Panc1 (cell line): ENCODE measurements around the gene WBP1L. TPM values are rescaled to one million over a fixed set of nuclear protein-coding genes. Genes with fewer than 3 reads are reported as not detected.
"Not testable (repeated sequence)": the region's sequence is repeated elsewhere in the genome, so short reads cannot be mapped to it uniquely, and the experiment has no call there.

Experiments used
- ATAC-seq: fragments of 200-7000 bp; cut with Tn5 transposase; 2 replicates; pipeline ENCODE4 v1.9.1; 2020; ENCODE audit warnings: mild to moderate bottlenecking, moderate library complexity
- BruUV-seq: library from RNA; stranded (reverse); fragments of 400-500 nt; replicated peaks from 2 replicates; lab custom pipeline; 2021; lab: Mats Ljungman, UMichigan
- CTCF ChIA-PET: fragments of 300-600 bp; sonication (Branson Sonifier 250); formaldehyde crosslinking; loops from one replicate; lab custom pipeline; 2022; ENCODE audit warnings: antibody characterized with exemption; lab: Charles Lee
- POLR2A ChIA-PET: fragments of 300-600 bp; sonication (Branson Sonifier 250); formaldehyde crosslinking; loops from one replicate; lab custom pipeline; 2022; ENCODE audit warnings: antibody characterized with exemption; lab: Charles Lee
- DNase-seq: peaks from one replicate; pipeline ENCODE4 v3.0.0-alpha.2; 2010; ENCODE audit warnings: low read depth, low spot score
- H3K27ac ChIP-seq: 2 replicates; pipeline ENCODE4 v1.5.1; 2011; ENCODE audit warnings: mild to moderate bottlenecking, low read length, inconsistent platforms
- H3K27me3 ChIP-seq: fragments of 200-500 bp; sonication (Bioruptor generic); 2 replicates; pipeline ENCODE4 v1.6.0; 2014; ENCODE audit warnings: low read length, inconsistent platforms; ENCODE audit not compliant: control insufficient read depth, insufficient read depth
- H3K36me3 ChIP-seq: fragments of 200-500 bp; sonication (Bioruptor generic); 2 replicates; pipeline ENCODE4 v1.5.1; 2014; ENCODE audit warnings: inconsistent platforms, mild to moderate bottlenecking, low read length, moderate library complexity; ENCODE audit not compliant: control insufficient read depth, insufficient read depth
- H3K4me1 ChIP-seq: 2 replicates; pipeline ENCODE4 v1.5.1; 2011; ENCODE audit warnings: inconsistent platforms, mild to moderate bottlenecking, low read length, moderate library complexity; ENCODE audit not compliant: control insufficient read depth, insufficient read depth
- H3K4me3 ChIP-seq, 2 experiments: 2 replicates each; pipeline ENCODE4 v1.5.1; 2011 to 2012; ENCODE audit warnings: low read depth in 2 of 2, low read length in 2 of 2, mild to moderate bottlenecking in 2 of 2, inconsistent platforms in 1 of 2, moderate library complexity in 1 of 2
- H3K9me3 ChIP-seq: fragments of 200-500 bp; sonication (Bioruptor generic); 2 replicates; pipeline ENCODE4 v1.5.1; 2014; ENCODE audit warnings: low read depth, mild to moderate bottlenecking, inconsistent platforms, low read length, moderate library complexity; ENCODE audit not compliant: control insufficient read depth, insufficient read depth
- POLR2AphosphoS5 ChIP-seq: IDR thresholded peaks from 2 replicates; pipeline ENCODE4 v1.6.1; 2012; ENCODE audit warnings: mild to moderate bottlenecking, low read depth, low read length, moderate library complexity
- SIN3A ChIP-seq: IDR thresholded peaks from 2 replicates; pipeline ENCODE4 v1.6.1; 2012; ENCODE audit warnings: low read depth, mild to moderate bottlenecking, low read length, moderate library complexity, borderline replicate concordance; ENCODE audit not compliant: insufficient read depth
- TCF7L2 ChIP-seq: IDR thresholded peaks from 2 replicates; pipeline ENCODE4 v1.6.1; 2011; ENCODE audit warnings: mild to moderate bottlenecking, low read depth, low read length, inconsistent platforms
- in situ Hi-C: cut with HindIII; loops from 2 replicates; pipeline ENCODE4 v1.10.0; 2016; ENCODE audit warnings: low sequenced_read_pairs, low pct_unique_long_range_greater_than_20kb
- intact Hi-C: fragments of 100-400 bp; cut with micrococcal nuclease; formaldehyde crosslinking; loops from one replicate; pipeline ENCODE4 v1.10.0; 2022; ENCODE audit not compliant: unreplicated experiment
- total RNA-seq: library from RNA; stranded (reverse); gene quantifications from one replicate; pipeline ENCODE4 v1.2.1, GENCODE V29; 2021; ENCODE audit not compliant: unreplicated experiment
- TF ChIP-seq, protein P1 (sequence below), 2 experiments: IDR thresholded peaks; 2 replicates each; pipeline ENCODE4 v1.6.1; 2011 to 2012; ENCODE audit warnings: low read depth in 2 of 2, control low read depth in 1 of 2, low read length in 1 of 2, mild to moderate bottlenecking in 1 of 2, moderate library complexity in 1 of 2; ENCODE audit not compliant: insufficient read depth in 1 of 2
- TF ChIP-seq, protein P2 (sequence below): fragments of 450-650 bp; IDR thresholded peaks from 2 replicates; pipeline ENCODE4 v1.5.1; 2017; ENCODE audit warnings: mild to moderate bottlenecking

Gene WBP1L
- total RNA-seq, 1 experiment from 2014 or later: 91.3 TPM

DNA sequence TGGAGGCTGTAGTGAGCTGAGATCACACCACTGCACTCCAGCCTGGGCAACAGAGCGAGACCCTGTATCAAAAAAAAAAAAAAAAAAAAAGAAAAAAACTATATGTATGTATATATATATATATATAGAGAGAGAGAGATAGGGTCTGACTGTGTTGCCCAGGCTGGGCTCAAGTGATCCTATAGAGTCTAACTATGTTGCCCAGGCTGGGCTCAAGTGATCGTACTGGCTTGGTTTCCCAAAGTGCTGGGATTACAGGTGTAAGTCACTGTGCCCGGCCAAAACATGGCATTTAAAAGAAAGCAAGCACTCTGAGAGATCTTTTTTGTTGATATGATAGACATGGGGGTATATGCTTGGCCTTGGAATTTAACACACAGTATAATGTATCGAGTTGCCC is 73.4 kb downstream of the WBP1L start:
- no peaks in the 10 kb centered on the region for H3K9me3 ChIP-seq
- H3K36me3 ChIP-seq: peaks cover 4% of the 10 kb centered on the region; the same call in 1 of the 2 replicates
- ATAC-seq: no peak
- in situ Hi-C loops: no loop called here
- H3K27ac ChIP-seq: no peak overlapping the region
- ChIA-PET POLR2A (interaction anchor here (0.6 to 0.7 kb wide), 3 partner anchors 15 to 89 kb away, joined by 8 to 9 read pairs (median 9); no protein-coding TSS in a partner anchor), CTCF (no interaction called here)
- no peak overlapping the region for H3K4me3 ChIP-seq
- intact Hi-C loops: no loop called here
- no peaks in the 10 kb centered on the region for H3K27me3 ChIP-seq
- TF ChIP-seq, protein P1, sequence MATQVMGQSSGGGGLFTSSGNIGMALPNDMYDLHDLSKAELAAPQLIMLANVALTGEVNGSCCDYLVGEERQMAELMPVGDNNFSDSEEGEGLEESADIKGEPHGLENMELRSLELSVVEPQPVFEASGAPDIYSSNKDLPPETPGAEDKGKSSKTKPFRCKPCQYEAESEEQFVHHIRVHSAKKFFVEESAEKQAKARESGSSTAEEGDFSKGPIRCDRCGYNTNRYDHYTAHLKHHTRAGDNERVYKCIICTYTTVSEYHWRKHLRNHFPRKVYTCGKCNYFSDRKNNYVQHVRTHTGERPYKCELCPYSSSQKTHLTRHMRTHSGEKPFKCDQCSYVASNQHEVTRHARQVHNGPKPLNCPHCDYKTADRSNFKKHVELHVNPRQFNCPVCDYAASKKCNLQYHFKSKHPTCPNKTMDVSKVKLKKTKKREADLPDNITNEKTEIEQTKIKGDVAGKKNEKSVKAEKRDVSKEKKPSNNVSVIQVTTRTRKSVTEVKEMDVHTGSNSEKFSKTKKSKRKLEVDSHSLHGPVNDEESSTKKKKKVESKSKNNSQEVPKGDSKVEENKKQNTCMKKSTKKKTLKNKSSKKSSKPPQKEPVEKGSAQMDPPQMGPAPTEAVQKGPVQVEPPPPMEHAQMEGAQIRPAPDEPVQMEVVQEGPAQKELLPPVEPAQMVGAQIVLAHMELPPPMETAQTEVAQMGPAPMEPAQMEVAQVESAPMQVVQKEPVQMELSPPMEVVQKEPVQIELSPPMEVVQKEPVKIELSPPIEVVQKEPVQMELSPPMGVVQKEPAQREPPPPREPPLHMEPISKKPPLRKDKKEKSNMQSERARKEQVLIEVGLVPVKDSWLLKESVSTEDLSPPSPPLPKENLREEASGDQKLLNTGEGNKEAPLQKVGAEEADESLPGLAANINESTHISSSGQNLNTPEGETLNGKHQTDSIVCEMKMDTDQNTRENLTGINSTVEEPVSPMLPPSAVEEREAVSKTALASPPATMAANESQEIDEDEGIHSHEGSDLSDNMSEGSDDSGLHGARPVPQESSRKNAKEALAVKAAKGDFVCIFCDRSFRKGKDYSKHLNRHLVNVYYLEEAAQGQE (IDR thresholded peaks at IDR 0.05; ENCODE audit: insufficient read depth in 1 of 2, low read depth in 2 of 2, low read length in 1 of 2): no peak
- TF ChIP-seq POLR2AphosphoS5: no peak
- TF ChIP-seq, protein P2, sequence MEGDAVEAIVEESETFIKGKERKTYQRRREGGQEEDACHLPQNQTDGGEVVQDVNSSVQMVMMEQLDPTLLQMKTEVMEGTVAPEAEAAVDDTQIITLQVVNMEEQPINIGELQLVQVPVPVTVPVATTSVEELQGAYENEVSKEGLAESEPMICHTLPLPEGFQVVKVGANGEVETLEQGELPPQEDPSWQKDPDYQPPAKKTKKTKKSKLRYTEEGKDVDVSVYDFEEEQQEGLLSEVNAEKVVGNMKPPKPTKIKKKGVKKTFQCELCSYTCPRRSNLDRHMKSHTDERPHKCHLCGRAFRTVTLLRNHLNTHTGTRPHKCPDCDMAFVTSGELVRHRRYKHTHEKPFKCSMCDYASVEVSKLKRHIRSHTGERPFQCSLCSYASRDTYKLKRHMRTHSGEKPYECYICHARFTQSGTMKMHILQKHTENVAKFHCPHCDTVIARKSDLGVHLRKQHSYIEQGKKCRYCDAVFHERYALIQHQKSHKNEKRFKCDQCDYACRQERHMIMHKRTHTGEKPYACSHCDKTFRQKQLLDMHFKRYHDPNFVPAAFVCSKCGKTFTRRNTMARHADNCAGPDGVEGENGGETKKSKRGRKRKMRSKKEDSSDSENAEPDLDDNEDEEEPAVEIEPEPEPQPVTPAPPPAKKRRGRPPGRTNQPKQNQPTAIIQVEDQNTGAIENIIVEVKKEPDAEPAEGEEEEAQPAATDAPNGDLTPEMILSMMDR: no peak
- no peak for TF ChIP-seq TCF7L2
- TF ChIP-seq SIN3A: no peak
- no TSS peak for BruUV-seq
- no peak for DNase-seq
- H3K4me1 ChIP-seq: peaks cover 20% of the 10 kb centered on the region; the same call in 1 of the 2 replicates

DNA sequence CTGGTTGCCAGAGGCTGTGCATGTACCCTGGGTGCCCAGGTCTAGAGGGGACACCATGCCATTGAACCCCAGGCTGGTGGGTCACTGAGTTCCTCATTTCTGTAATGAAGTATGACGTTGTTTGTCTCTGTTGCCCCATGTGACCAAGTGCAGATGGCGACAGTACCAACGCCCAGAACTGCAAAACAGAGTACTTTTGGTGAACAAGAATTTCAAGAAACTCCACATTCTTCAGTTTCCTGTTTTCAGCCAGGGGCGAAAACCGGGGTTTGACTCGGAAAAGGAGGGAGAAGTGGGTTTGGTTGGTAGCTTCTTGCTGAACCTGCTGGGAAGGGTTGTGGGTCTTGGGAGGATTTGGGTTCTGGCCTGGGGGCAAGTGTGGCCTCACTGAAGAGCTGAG is 75.3 kb downstream of the WBP1L start:
- CTCF ChIA-PET: no interaction called here
- in situ Hi-C loops: no loop called here
- BruUV-seq: no TSS peak
- ATAC-seq (no peak), DNase-seq (no peak)
- H3K4me1 ChIP-seq: peaks cover 9% of the 10 kb centered on the region; the same call in 1 of the 2 replicates
- TF ChIP-seq POLR2AphosphoS5: no peak
- TF ChIP-seq, protein P2: no peak
- TF ChIP-seq SIN3A: no peak
- TF ChIP-seq, protein P1 (IDR thresholded peaks at IDR 0.05; ENCODE audit: insufficient read depth in 1 of 2, low read depth in 2 of 2, low read length in 1 of 2): no peak
- TF ChIP-seq TCF7L2: no peak
- no peaks in the 10 kb centered on the region for H3K9me3 ChIP-seq
- no peak overlapping the region for H3K27ac ChIP-seq
- H3K27me3 ChIP-seq: no peaks in the 10 kb centered on the region
- POLR2A ChIA-PET: no interaction called here
- no peaks in the 10 kb centered on the region for H3K36me3 ChIP-seq
- intact Hi-C loops: no loop called here
- H3K4me3 ChIP-seq: no peak overlapping the region

DNA sequence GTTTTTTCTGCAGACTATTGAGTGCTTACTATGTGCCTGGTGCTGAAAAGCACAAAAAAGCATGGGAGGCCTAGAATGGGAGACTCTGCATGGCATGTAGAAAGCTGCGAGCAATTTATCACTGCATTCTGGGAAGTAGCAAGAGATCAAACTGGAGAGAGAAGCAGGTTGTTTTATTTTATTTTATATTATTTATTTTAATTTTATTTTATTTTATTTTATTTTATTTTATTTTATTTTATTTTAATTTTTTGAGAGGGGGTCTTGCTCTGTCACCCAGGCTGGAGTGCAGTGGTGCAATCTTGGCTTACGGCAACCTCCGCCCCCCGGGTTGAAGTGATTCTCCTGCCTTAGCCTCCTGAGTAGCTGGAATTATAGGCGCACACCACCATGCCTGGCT is 76.3 kb downstream of the WBP1L start:
- H3K9me3 ChIP-seq, H3K36me3 ChIP-seq, ATAC-seq, BruUV-seq, H3K27me3 ChIP-seq, CTCF ChIA-PET, intact Hi-C loops, H3K4me3 ChIP-seq, H3K4me1 ChIP-seq, DNase-seq, H3K27ac ChIP-seq, in situ Hi-C loops: not testable (repeated sequence)
- POLR2A ChIA-PET: interaction anchor here (0.7 kb wide), 1 partner anchor 188 kb away, joined by 4 read pairs; no protein-coding TSS in a partner anchor
